ENCODE measurements around the gene MBD3L3.
"Not testable (repeated sequence)": the region's sequence is repeated elsewhere in the genome, so short reads cannot be mapped to it uniquely, and the experiment has no call there.

MBD3L3 gene

GRCh38 chr19:7069042-7069903 lies 10.8 kb upstream of the MBD3L3 start, which contains the start of gene ZNF557:
Gene ZNF557, plus strand, starts transcription at chr19:7069703. Its CDS starts 5,372 bp downstream, at chr19:7075075.
- Mint-ChIP-seq H3K4me3 (peak within 1 kb of the TSS; percentile 88 to 98), H3K9me3 (peaks cover 1 to 9% of the 10 kb centered on the region in 2 donors), H3K27me3 (no peaks in the 10 kb centered on the region), H3K27ac (peak within 1 kb of the TSS; percentile 96 to 97), H3K4me1 (peaks cover 17% of the 10 kb centered on the region)
- peak; percentile 96 for ATAC-seq
- peak; percentile 98 to 99 for DNase-seq

- H3K27ac Mint-ChIP-seq: peak overlapping the region; percentile 10 to 97
Measured at GRCh38 chr19:7068599-7068998, 10.1 kb upstream of the MBD3L3 start.

GRCh38 chr19:7067716-7068115 lies 9.2 kb upstream of the MBD3L3 start:
- no peak overlapping the region for H3K27ac Mint-ChIP-seq
- H3K4me3 Mint-ChIP-seq: no peak overlapping the region
- peaks cover 0 to 7% of the 10 kb centered on the region in 2 donors for H3K9me3 Mint-ChIP-seq
- no peak for DNase-seq
- H3K27me3 Mint-ChIP-seq: no peaks in the 10 kb centered on the region
- peaks cover 16% of the 10 kb centered on the region for H3K4me1 Mint-ChIP-seq
- ATAC-seq: no peak

More at GRCh38 chr19:7068599-7068998, 10.1 kb upstream of the MBD3L3 start:
- Mint-ChIP-seq H3K4me3 (peak overlapping the region; percentile 88 to 98), H3K4me1 (peaks cover 17% of the 10 kb centered on the region), H3K27me3 (no peaks in the 10 kb centered on the region), H3K9me3 (peaks cover 0 to 7% of the 10 kb centered on the region in 2 donors)
- no peak for ATAC-seq
- no peak for DNase-seq

- H3K4me1 Mint-ChIP-seq, H3K27ac Mint-ChIP-seq, DNase-seq, H3K9me3 Mint-ChIP-seq, H3K4me3 Mint-ChIP-seq, H3K27me3 Mint-ChIP-seq, ATAC-seq: not testable (repeated sequence)
Measured at GRCh38 chr19:7067122-7067521, 8.6 kb upstream of the MBD3L3 start.

GRCh38 chr19:7063764-7064418 lies 5.4 kb upstream of the MBD3L3 start:
- Mint-ChIP-seq H3K9me3 (peaks cover 0 to 7% of the 10 kb centered on the region in 2 donors), H3K27ac (no peak overlapping the region), H3K4me3 (no peak overlapping the region), H3K4me1 (peaks cover 6% of the 10 kb centered on the region), H3K27me3 (no peaks in the 10 kb centered on the region)
- DNase-seq: no peak
- ATAC-seq: peak; percentile 39

GRCh38 chr19:7063339-7063738 lies 4.9 kb upstream of the MBD3L3 start:
- no peak overlapping the region for H3K4me3 Mint-ChIP-seq
- H3K4me1 Mint-ChIP-seq: peaks cover under 1% of the 10 kb centered on the region
- H3K27ac Mint-ChIP-seq: no peak overlapping the region
- no peak for DNase-seq
- peak; percentile 12 for ATAC-seq
- peaks cover 0 to 7% of the 10 kb centered on the region in 2 donors for H3K9me3 Mint-ChIP-seq
- H3K27me3 Mint-ChIP-seq: no peaks in the 10 kb centered on the region

GRCh38 chr19:7059977-7060376 lies 1.5 kb upstream of the MBD3L3 start:
- not testable (repeated sequence) for H3K27ac Mint-ChIP-seq, H3K27me3 Mint-ChIP-seq, H3K4me1 Mint-ChIP-seq, H3K4me3 Mint-ChIP-seq, H3K9me3 Mint-ChIP-seq, DNase-seq
- ATAC-seq: peak; percentile 64

GRCh38 chr19:7056371-7056770 lies 2.1 kb downstream of the MBD3L3 start:
- not testable (repeated sequence) for H3K9me3 Mint-ChIP-seq, H3K27ac Mint-ChIP-seq, H3K4me1 Mint-ChIP-seq, H3K27me3 Mint-ChIP-seq, DNase-seq, H3K4me3 Mint-ChIP-seq, ATAC-seq

- not testable (repeated sequence) for DNase-seq, ATAC-seq, H3K4me1 Mint-ChIP-seq, H3K9me3 Mint-ChIP-seq, H3K27me3 Mint-ChIP-seq, H3K27ac Mint-ChIP-seq, H3K4me3 Mint-ChIP-seq
Measured at GRCh38 chr19:7055679-7056078, 2.8 kb downstream of the MBD3L3 start.

GRCh38 chr19:7054635-7055368 lies 3.7 kb downstream of the MBD3L3 start:
- H3K27ac Mint-ChIP-seq, H3K4me1 Mint-ChIP-seq, DNase-seq, H3K4me3 Mint-ChIP-seq, H3K27me3 Mint-ChIP-seq, H3K9me3 Mint-ChIP-seq, ATAC-seq: not testable (repeated sequence)

GRCh38 chr19:7052896-7053295 lies 5.6 kb downstream of the MBD3L3 start:
- H3K27me3 Mint-ChIP-seq, DNase-seq, H3K27ac Mint-ChIP-seq, H3K4me1 Mint-ChIP-seq, ATAC-seq, H3K9me3 Mint-ChIP-seq, H3K4me3 Mint-ChIP-seq: not testable (repeated sequence)

- H3K27ac Mint-ChIP-seq, H3K4me1 Mint-ChIP-seq: not testable (repeated sequence)
Measured at GRCh38 chr19:7051421-7051820, 7.1 kb downstream of the MBD3L3 start.

GRCh38 chr19:7049021-7049420 lies 9.5 kb downstream of the MBD3L3 start, which contains the start of gene MBD3L2:
Gene MBD3L2, plus strand, starts transcription at chr19:7049321. Its CDS starts 53 bp downstream, at chr19:7049374.
- not testable (repeated sequence) for H3K27ac Mint-ChIP-seq, H3K27me3 Mint-ChIP-seq, H3K4me1 Mint-ChIP-seq, H3K9me3 Mint-ChIP-seq, H3K4me3 Mint-ChIP-seq, DNase-seq, ATAC-seq

More at GRCh38 chr19:7051421-7051820, 7.1 kb downstream of the MBD3L3 start:
- H3K9me3 Mint-ChIP-seq, DNase-seq, H3K27me3 Mint-ChIP-seq, H3K4me3 Mint-ChIP-seq, ATAC-seq: not testable (repeated sequence)

GRCh38 chr19:7041563-7041962 lies 16.9 kb downstream of the MBD3L3 start:
- H3K9me3 Mint-ChIP-seq, DNase-seq, H3K27ac Mint-ChIP-seq, H3K27me3 Mint-ChIP-seq, ATAC-seq, H3K4me1 Mint-ChIP-seq, H3K4me3 Mint-ChIP-seq: not testable (repeated sequence)

- H3K27me3 Mint-ChIP-seq, DNase-seq, H3K4me1 Mint-ChIP-seq, H3K9me3 Mint-ChIP-seq, H3K4me3 Mint-ChIP-seq, ATAC-seq, H3K27ac Mint-ChIP-seq: not testable (repeated sequence)
Measured at GRCh38 chr19:7040079-7040478, 18.4 kb downstream of the MBD3L3 start, which contains the start of gene MBD3L4. Gene MBD3L4, minus strand, starts transcription at chr19:7040179. Its CDS starts 35 bp downstream, at chr19:7040144.

All from stimulated activated naive CD8-positive, alpha-beta T cell treated with anti-CD3 and anti-CD28 coated beads, Interleukin-15, amount 100 ng/mL, for 72 hours (primary cell).